ENCODE data around the gene ABCC5. TPM values are rescaled to one million over a fixed set of nuclear protein-coding genes. Genes with fewer than 3 reads are reported as not detected.
"Not testable (repeated sequence)": the region's sequence is repeated elsewhere in the genome, so short reads cannot be mapped to it uniquely, and the experiment has no call there.

Gene ABCC5
- total RNA-seq, 2 donors from 2014 or later, result 18.2 to 22.4 TPM

DNA sequence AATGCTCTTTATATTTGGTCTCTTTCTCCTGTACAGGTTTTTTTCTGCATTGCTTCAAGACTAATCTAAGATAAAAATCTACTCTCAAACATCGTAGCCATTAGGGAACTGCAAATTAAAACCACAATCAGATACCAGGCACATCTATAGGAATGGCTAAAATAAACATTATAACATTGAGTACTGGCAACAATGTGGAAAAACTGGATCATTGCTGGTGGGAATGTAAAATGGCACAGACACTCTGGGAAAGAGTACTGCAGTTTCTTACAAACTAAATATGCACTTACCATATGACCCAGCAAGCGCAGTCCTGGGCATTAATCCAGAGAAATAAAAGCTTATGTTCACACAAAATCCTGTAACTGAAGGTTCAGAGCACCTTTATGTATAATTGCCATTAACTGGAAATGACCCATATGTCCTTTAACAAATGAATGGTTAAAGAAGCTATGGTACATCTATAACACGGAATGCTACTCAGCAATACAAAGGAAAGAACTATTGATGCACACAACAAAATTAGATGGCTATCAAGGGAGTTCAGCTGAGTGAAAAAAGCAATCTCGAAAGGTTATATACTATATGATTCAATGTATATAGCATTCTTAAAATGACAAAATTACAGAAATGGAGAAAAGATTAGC is 6.3 kb downstream of the ABCC5 start:
- Mint-ChIP-seq H3K4me1 (ENCODE audit: low read depth) (peaks cover 18% of the 10 kb centered on the region), H3K27me3 (ENCODE audit: low read depth) (no peaks in the 10 kb centered on the region), H3K4me3 (no peak overlapping the region), H3K9me3 (no peaks in the 10 kb centered on the region), H3K27ac (no peak overlapping the region), H3K36me3 (ENCODE audit: insufficient read depth in 2 of 2) (peaks cover 3 to 7% of the 10 kb centered on the region in 2 donors)
- no peak for DNase-seq
- no peak for ATAC-seq (replicated peaks in 1 of 2)

DNA sequence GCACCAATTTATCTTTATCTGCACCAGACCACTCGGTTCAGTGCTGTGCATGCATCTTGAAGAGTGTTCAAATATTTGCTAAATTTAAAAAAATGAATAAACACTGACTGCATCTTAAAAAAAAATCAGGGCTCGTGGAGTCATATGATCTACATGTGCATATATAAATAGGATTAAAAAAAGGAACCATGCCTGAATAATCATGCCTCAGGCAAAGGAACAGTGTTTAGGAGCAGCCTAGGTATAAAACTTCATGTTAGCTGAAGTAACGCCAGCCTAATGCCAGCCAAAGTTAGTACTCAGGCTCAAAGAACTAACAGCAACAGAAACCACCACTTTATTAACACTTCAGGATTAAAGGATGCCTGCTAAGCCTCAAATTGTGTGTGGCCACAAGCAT is 9.5 kb downstream of the ABCC5 start:
- H3K36me3 Mint-ChIP-seq (ENCODE audit: insufficient read depth in 2 of 2), result peaks cover 3 to 4% of the 10 kb centered on the region in 2 donors

DNA sequence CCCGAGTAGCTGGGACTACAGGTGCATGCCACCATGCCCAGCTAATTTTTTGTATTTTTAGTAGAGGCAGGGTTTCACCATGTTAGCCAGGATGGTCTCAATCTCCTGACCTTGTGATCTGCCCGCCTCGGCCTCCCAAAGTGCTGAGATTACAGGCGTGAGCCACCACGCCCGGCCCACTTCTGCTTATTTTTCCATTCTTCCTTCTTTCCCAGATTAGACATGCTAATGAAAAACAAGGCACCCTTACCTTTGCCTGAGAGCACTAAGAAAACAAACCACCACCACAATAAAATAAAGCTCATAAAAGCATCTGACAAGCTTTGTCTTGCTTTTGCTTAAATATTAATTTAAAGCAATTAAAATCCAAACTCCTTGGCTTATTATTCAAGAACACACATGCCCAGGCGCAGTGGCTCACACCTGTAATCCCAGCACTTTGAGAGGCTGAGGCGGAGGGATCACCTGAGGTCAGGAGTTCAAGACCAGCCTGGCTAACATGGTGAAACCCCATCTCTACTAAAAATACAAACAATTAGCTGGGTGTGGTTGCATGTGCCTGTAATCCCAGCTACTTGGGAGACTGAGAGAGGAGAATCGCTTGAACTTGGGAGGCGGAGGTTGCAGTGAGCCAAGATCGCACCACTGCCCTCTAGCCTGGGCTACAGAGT is 10.4 kb downstream of the ABCC5 start:
- H3K9me3 Mint-ChIP-seq; DNase-seq; ATAC-seq (replicated peaks in 1 of 2); H3K27ac Mint-ChIP-seq; H3K4me3 Mint-ChIP-seq; H3K36me3 Mint-ChIP-seq (ENCODE audit: insufficient read depth in 2 of 2); H3K27me3 Mint-ChIP-seq (ENCODE audit: low read depth): not testable (repeated sequence)
- peaks cover 12% of the 10 kb centered on the region for H3K4me1 Mint-ChIP-seq (ENCODE audit: low read depth)

More for the DNA sequence above, 9.5 kb downstream of the ABCC5 start:
- no peaks in the 10 kb centered on the region for H3K27me3 Mint-ChIP-seq (ENCODE audit: low read depth)
- DNase-seq, result no peak
- peaks cover 12% of the 10 kb centered on the region for H3K4me1 Mint-ChIP-seq (ENCODE audit: low read depth)
- ATAC-seq (replicated peaks in 1 of 2), result no peak
- no peak overlapping the region for H3K27ac Mint-ChIP-seq
- no peak overlapping the region for H3K4me3 Mint-ChIP-seq
- H3K9me3 Mint-ChIP-seq, result no peaks in the 10 kb centered on the region

DNA sequence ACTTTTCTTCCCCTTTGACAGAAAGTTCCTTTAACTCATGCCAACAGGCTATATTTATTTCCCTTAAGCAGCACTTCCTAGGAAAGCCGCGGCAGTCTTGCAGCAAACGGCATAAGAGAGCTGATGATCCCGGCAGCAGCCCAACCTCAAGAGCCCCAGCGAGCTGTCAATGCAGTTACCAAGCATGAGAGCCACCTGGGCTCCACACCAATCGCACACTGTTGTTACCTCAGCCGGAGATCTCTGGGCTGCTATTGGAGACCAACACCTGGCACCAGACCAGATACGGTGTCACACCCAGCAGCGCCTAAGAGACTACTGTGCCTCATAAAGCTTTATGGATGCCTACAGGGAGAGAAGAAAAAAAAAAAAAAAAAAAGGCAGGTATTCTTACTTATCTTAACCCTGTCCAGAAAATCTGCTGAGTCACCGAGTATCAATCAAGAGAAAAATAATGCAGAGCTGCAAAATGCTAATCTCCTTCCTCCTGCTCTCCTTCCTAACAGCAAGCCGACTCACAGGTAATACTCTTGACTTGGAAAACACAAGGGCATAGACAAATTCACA is 11.7 kb downstream of the ABCC5 start:
- Mint-ChIP-seq H3K4me3 (peak overlapping the region; percentile 19 to 53), H3K36me3 (ENCODE audit: insufficient read depth in 2 of 2) (peaks cover 0 to 3% of the 10 kb centered on the region in 2 donors), H3K27ac (no peak overlapping the region), H3K4me1 (ENCODE audit: low read depth) (peaks cover 12% of the 10 kb centered on the region), H3K27me3 (ENCODE audit: low read depth) (no peaks in the 10 kb centered on the region), H3K9me3 (no peaks in the 10 kb centered on the region)
- DNase-seq (peak; percentile 5 to 34), ATAC-seq (replicated peaks in 1 of 2) (peak; percentile 55 to 79)

- no peak for ATAC-seq (replicated peaks in 1 of 2)
- no peaks in the 10 kb centered on the region for H3K9me3 Mint-ChIP-seq
These were observed 13.2 kb downstream of the ABCC5 start for GRCh38 chr3:184004476-184004875.

GRCh38 chr3:184003187-184003967 is 14.3 kb downstream of the ABCC5 start:
- Mint-ChIP-seq H3K4me3 (no peak overlapping the region), H3K27ac (no peak overlapping the region), H3K4me1 (ENCODE audit: low read depth) (peaks cover 12% of the 10 kb centered on the region), H3K9me3 (no peaks in the 10 kb centered on the region), H3K36me3 (ENCODE audit: insufficient read depth in 2 of 2) (peaks cover 0 to 2% of the 10 kb centered on the region in 2 donors), H3K27me3 (ENCODE audit: low read depth) (no peaks in the 10 kb centered on the region)
- DNase-seq, result no peak
- no peak for ATAC-seq (replicated peaks in 1 of 2)

More at GRCh38 chr3:184004476-184004875, 13.2 kb downstream of the ABCC5 start:
- H3K4me3 Mint-ChIP-seq, result no peak overlapping the region
- peaks cover 12% of the 10 kb centered on the region for H3K4me1 Mint-ChIP-seq (ENCODE audit: low read depth)
- DNase-seq, result no peak
- no peaks in the 10 kb centered on the region for H3K27me3 Mint-ChIP-seq (ENCODE audit: low read depth)
- peaks cover 0 to 2% of the 10 kb centered on the region in 2 donors for H3K36me3 Mint-ChIP-seq (ENCODE audit: insufficient read depth in 2 of 2)
- H3K27ac Mint-ChIP-seq, result no peak overlapping the region

DNA sequence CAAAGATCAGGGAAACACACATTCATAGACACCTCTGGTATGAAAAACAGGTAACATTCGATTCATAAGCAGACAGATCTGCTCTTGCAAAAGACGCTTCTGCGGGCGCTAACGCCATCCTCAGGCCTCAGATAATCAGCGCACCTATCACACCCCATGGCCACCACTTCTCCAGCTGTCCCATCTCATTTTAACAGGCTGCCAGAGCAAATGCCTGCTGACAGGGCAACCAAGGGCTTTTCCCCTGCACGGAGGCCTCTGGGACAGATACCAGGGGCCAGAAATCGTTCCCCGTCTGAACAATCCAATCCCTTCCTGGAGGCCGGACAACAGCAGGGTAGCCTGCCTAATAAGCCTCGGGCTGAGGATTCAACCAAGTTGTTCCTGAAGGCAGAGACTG is 15.2 kb downstream of the ABCC5 start:
- ATAC-seq (replicated peaks in 1 of 2) (no peak), DNase-seq (no peak)
- Mint-ChIP-seq H3K27me3 (ENCODE audit: low read depth) (no peaks in the 10 kb centered on the region), H3K9me3 (no peaks in the 10 kb centered on the region), H3K36me3 (ENCODE audit: insufficient read depth in 2 of 2) (no peaks in the 10 kb centered on the region), H3K27ac (no peak overlapping the region), H3K4me3 (no peak overlapping the region), H3K4me1 (ENCODE audit: low read depth) (peaks cover 12% of the 10 kb centered on the region)

GRCh38 chr3:184001761-184002160 is 15.9 kb downstream of the ABCC5 start:
- no peaks in the 10 kb centered on the region for H3K36me3 Mint-ChIP-seq (ENCODE audit: insufficient read depth in 2 of 2)
- DNase-seq, result no peak
- ATAC-seq (replicated peaks in 1 of 2), result no peak
- no peaks in the 10 kb centered on the region for H3K27me3 Mint-ChIP-seq (ENCODE audit: low read depth)
- no peak overlapping the region for H3K4me3 Mint-ChIP-seq
- peak overlapping the region; percentile 10 for H3K27ac Mint-ChIP-seq
- H3K4me1 Mint-ChIP-seq (ENCODE audit: low read depth), result peaks cover 12% of the 10 kb centered on the region
- no peaks in the 10 kb centered on the region for H3K9me3 Mint-ChIP-seq

GRCh38 chr3:183991403-183991802 is 26.3 kb downstream of the ABCC5 start:
- Mint-ChIP-seq H3K4me3 (no peak overlapping the region), H3K9me3 (no peaks in the 10 kb centered on the region), H3K36me3 (ENCODE audit: insufficient read depth in 2 of 2) (peaks cover 0 to 4% of the 10 kb centered on the region in 2 donors), H3K27ac (no peak overlapping the region), H3K4me1 (ENCODE audit: low read depth) (peaks cover 6% of the 10 kb centered on the region), H3K27me3 (ENCODE audit: low read depth) (no peaks in the 10 kb centered on the region)
- ATAC-seq (replicated peaks in 1 of 2) (no peak), DNase-seq (no peak)

GRCh38 chr3:183988216-183988790 is 29.4 kb downstream of the ABCC5 start:
- no peaks in the 10 kb centered on the region for H3K9me3 Mint-ChIP-seq

DNA sequence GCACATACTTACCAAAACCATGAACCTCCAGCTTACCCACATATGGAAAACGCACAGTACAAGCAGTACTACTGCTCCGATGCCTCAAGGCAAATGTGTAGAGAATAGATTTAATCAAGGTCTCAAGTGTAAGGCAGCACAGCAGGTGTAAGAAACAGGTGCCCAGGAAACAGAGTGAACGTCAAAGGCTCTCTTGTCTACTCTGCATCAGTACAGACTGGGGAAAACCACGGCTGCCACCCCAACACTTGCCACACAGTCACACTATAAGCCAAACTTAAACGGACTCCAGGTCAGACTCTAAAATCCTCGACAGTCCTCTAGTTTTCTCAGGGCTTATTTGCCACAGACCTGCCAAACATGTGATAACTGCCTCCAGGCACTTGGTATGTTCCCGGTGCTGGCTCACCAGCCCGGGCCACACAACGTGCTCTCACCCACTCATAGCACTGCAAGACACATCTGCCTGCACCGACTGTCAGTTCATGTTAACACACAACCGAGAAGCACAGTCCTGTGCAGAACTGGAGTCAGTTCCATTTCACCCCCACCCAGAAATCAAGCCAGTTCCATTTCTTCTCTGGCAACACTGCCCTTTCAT is 30.6 kb downstream of the ABCC5 start:
- H3K4me3 Mint-ChIP-seq, result no peak overlapping the region
- H3K36me3 Mint-ChIP-seq (ENCODE audit: insufficient read depth in 2 of 2), result peaks cover 0 to 4% of the 10 kb centered on the region in 2 donors
- no peak for ATAC-seq (replicated peaks in 1 of 2)
- no peaks in the 10 kb centered on the region for H3K9me3 Mint-ChIP-seq
- H3K4me1 Mint-ChIP-seq (ENCODE audit: low read depth), result peaks cover 6% of the 10 kb centered on the region
- no peak overlapping the region for H3K27ac Mint-ChIP-seq
- H3K27me3 Mint-ChIP-seq (ENCODE audit: low read depth), result no peaks in the 10 kb centered on the region
- DNase-seq, result no peak

More at GRCh38 chr3:183988216-183988790, 29.4 kb downstream of the ABCC5 start:
- H3K27me3 Mint-ChIP-seq (ENCODE audit: low read depth), result no peaks in the 10 kb centered on the region
- H3K36me3 Mint-ChIP-seq (ENCODE audit: insufficient read depth in 2 of 2), result peaks cover 0 to 4% of the 10 kb centered on the region in 2 donors
- DNase-seq (no peak), ATAC-seq (replicated peaks in 1 of 2) (no peak)
- peaks cover 6% of the 10 kb centered on the region for H3K4me1 Mint-ChIP-seq (ENCODE audit: low read depth)
- no peak overlapping the region for H3K27ac Mint-ChIP-seq
- H3K4me3 Mint-ChIP-seq, result no peak overlapping the region
